GM21619 (cell line): ENCODE measurements around the gene CLEC3B.

Experiments used
- ATAC-seq: cut with Tn5 transposase; IDR thresholded peaks from one replicate; pipeline ENCODE4 v1.9.1; 2021; ENCODE audit not compliant: unreplicated experiment

The CLEC3B gene

GRCh38 chr3:45003406-45003805 lies 22.7 kb upstream of the CLEC3B start:
- ATAC-seq = no peak

GRCh38 chr3:45003859-45004258 lies 22.2 kb upstream of the CLEC3B start:
- no peak for ATAC-seq

- no peak for ATAC-seq
Observed at GRCh38 chr3:45007091-45007490, 19.0 kb upstream of the CLEC3B start.

GRCh38 chr3:45008117-45008516 lies 18.0 kb upstream of the CLEC3B start:
- no peak for ATAC-seq

GRCh38 chr3:45009868-45010267 lies 16.2 kb upstream of the CLEC3B start:
- ATAC-seq = no peak

- ATAC-seq = no peak
Observed at GRCh38 chr3:45010811-45011333, 15.2 kb upstream of the CLEC3B start.

- ATAC-seq = no peak
Observed at GRCh38 chr3:45011756-45012508, 14.2 kb upstream of the CLEC3B start.

- ATAC-seq = no peak
Observed at GRCh38 chr3:45012577-45012976, 13.5 kb upstream of the CLEC3B start.

GRCh38 chr3:45016916-45017315 lies 9.2 kb upstream of the CLEC3B start:
- ATAC-seq = no peak

GRCh38 chr3:45017821-45018220 lies 8.3 kb upstream of the CLEC3B start:
- ATAC-seq = no peak

GRCh38 chr3:45020534-45020933 lies 5.6 kb upstream of the CLEC3B start:
- ATAC-seq = no peak

- no peak for ATAC-seq
Observed at GRCh38 chr3:45021524-45022297, 4.4 kb upstream of the CLEC3B start.

GRCh38 chr3:45023675-45024074 lies 2.4 kb upstream of the CLEC3B start:
- no peak for ATAC-seq

- ATAC-seq = no peak
Observed at GRCh38 chr3:45024542-45025255, 1.4 kb upstream of the CLEC3B start.

GRCh38 chr3:45026957-45027356 lies 854 bp downstream of the CLEC3B start:
- ATAC-seq = no peak

- ATAC-seq = no peak
Observed at GRCh38 chr3:45027441-45027840, 1.3 kb downstream of the CLEC3B start.

GRCh38 chr3:45029216-45029615 lies 3.1 kb downstream of the CLEC3B start:
- no peak for ATAC-seq

- no peak for ATAC-seq
Observed at GRCh38 chr3:45029661-45030060, 3.6 kb downstream of the CLEC3B start.

GRCh38 chr3:45031531-45031930 lies 5.4 kb downstream of the CLEC3B start:
- ATAC-seq = no peak

- ATAC-seq = no peak
Observed at GRCh38 chr3:45032113-45032512, 6.0 kb downstream of the CLEC3B start.

- ATAC-seq = no peak
Observed at GRCh38 chr3:45033791-45034190, 7.7 kb downstream of the CLEC3B start.
